Measurements from ENCODE around the gene XIAP.

XIAP gene

DNA sequence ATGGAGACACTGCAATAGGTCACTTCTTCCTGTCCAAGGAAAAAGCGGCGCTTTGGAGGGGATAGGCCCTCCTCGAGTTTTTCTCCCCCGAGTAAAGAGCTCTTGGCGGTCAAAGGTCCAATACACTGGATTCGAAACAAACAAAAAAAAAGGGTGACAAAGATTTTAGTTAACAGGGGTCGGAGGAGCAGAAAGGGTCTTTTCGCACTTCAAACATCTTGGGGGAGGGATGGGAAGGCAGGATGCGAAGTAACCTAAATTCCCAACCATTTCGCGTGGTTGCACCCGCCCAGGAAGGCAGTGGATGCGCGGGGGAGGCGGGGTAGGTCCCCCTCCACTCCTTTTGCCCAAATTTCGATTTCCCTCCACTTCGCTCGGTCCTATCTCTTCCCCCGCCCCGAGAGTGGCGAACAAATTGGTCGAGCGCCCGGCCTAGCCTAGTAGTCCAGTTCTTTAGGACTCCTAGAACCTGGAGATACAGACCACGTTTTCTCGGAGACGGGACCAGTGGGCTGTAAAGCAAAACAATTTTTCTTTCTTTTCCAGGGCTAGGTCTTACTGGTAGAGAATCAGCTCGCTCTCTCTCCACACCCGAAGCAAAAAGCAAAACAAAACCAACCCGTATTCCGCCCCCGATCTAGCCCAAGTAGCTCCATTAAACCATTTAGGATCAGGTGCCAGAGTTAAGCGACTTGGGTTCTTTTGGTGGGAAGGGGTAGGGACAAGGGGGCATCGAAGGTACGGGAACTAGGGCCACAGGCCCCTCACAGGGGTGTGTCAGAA is 99.6 kb downstream of the XIAP start:
- DNase-seq (ENCODE audit: low read depth in 4 of 4, low spot score in 1 of 4) = no peak

DNA sequence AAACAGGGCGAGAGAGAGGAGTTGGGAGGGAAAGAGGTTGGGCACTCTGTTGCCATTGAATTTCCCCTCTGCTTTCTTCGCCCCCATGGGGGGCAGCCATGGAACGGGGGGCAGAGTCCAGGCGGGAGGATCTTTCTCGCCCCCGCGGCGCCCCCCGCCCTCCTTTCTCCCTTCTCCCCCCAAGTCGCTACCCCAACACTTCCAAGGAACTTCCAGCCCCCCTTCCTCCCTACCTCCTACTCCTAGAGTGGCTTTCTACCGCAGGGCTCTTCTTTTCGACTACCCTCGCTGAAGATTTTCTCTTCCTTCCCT is 101.1 kb downstream of the XIAP start:
- no peak for DNase-seq (ENCODE audit: low read depth in 4 of 4, low spot score in 1 of 4)

DNA sequence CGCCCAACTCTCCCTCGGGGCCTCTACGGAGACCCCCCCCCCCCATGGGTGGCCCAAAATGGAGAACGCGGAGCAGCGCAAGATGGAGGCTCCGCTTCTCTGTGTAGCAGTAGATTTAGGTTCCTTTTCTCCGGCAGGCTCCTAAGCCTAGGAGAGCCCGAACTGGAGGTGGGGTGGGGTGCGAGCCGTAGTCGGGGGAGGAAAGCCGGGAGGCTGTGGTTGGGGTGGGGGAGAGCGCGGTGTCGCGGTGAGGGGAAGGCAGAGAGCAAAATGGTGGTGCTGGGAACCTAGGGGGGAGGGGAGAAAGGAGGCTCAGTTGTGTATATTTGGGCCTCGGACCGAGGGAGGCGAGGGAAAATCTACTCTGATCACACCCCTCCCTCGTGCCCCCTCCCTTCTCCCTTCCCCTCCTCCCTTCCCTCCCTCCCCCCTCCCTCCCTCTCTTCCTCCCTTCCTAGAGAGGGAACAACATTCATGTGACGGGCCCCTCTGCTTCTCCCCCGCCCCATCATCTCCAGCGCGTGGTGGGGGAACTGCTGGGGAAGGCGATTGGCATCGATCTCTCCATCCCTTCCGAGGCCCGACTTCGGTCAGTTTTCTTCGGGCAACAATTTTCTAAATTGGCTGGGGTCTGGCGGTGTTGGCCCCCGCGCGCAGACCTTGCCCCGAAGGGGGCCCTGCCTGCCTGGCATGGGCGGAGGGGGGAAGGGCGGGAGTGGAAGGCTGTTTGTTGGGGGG is 101.6 kb downstream of the XIAP start, which contains the start of gene STAG2:
TSS of gene STAG2 (plus strand) at position 439 of the 738 bp plus-strand sequence. CDS start 60,922 bp downstream, outside the sequence.
- DNase-seq (ENCODE audit: low read depth in 4 of 4, low spot score in 1 of 4) = peak in 3 of 4 experiments; percentile 29 to 49 (median 40)

DNA sequence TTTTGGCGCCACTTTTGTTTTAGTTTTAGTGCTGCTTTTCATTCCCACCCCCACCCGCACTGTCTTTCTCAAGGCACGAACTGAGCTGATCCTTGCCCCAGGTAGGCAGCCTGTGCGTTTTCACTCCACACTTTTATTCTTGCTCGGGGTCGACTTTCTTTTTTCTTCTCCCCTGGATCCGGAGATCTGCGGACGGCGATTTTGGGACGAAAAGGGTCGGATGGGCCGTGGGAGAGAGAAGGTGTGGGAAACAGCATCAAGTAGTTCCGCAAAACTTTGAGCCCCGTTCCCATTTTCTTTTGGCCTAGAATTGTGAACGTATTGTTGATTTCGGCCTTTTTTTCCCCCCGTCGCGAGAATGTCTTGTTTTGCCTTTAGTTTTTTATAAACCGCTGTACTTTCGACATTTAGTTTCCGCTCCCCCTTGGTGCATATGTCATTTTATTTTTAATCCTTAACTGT is 102.2 kb downstream of the XIAP start:
- no peak for DNase-seq (ENCODE audit: low read depth in 4 of 4, low spot score in 1 of 4)

DNA sequence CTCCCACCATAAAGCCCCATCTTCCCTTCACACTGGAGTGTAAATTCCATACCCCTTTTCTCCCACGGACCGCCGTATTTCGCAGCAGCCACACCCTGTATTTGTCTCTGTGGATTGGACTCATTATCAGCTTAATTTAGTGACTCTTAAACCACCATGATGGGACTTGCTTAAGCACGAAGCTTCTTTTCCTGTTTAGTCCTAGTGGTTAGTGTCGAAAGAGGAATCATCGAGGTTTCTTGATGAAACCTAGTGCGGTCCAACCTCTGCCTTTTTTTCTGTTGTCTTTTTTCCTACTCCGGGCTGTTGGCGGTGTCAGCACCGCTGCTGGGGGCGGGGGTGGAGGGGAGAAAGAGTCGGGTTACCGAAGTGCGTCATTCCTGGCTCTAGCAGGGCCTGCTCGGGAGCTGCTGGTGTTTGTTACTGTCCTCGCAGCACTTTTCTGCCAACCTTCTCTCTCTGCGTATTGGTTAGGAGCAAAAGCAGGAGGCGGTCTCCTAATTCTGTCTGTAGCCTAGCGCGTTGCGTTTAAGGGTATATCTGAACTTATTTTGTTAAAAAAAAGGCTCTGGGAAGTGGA is 103.0 kb downstream of the XIAP start:
- DNase-seq (ENCODE audit: low read depth in 4 of 4, low spot score in 1 of 4) = peak in 3 of 4 experiments; percentile 43 to 74 (median 66)

Data from stimulated activated CD4-positive, alpha-beta T cell treated with anti-CD3 and anti-CD28 coated beads, Interleukin-1b, Interleukin-23, amount 100 ng/mL, for 24 hours (primary cell).